H1 (cell line): ENCODE results near the gene CKAP2L. TPM values are rescaled to one million over a fixed set of nuclear protein-coding genes. Genes with fewer than 3 reads are reported as not detected.

ENCODE experiments used
- EP300 ChIP-seq, 2 experiments: IDR thresholded peaks; 1 replicate in 1 of 2; 2 replicates in 1 of 2; pipeline ENCODE4 v1.6.1; 2011 to 2012; ENCODE audit warnings: low read depth in 2 of 2, low read length in 2 of 2, mild to moderate bottlenecking in 2 of 2, borderline replicate concordance in 1 of 2, inconsistent platforms in 1 of 2, moderate library complexity in 1 of 2
- FOSL1 ChIP-seq: IDR thresholded peaks from 2 replicates; pipeline ENCODE4 v1.6.1; 2011; ENCODE audit warnings: mild to moderate bottlenecking, low read depth, low read length, moderate library complexity; ENCODE audit not compliant: insufficient read depth
- GTF2F1 ChIP-seq: IDR thresholded peaks from 2 replicates; pipeline ENCODE4 v1.6.1; 2012; ENCODE audit warnings: low read depth, low read length, improper control_type of control experiment, borderline replicate concordance
- JUND ChIP-seq: IDR thresholded peaks from 2 replicates; pipeline ENCODE4 v1.6.1; 2011; ENCODE audit warnings: mild to moderate bottlenecking, improper control_type of control experiment, low read length
- POLR2AphosphoS5 ChIP-seq: IDR thresholded peaks from 2 replicates; pipeline ENCODE4 v1.6.1; 2011; ENCODE audit warnings: low read depth, low read length
- TAF1 ChIP-seq: IDR thresholded peaks from 2 replicates; pipeline ENCODE4 v1.6.1; 2011; ENCODE audit warnings: mild to moderate bottlenecking, low read depth, low read length
- polyA plus RNA-seq, 7 experiments: library from polyadenylated mRNA; depleted of rRNA in 3 of 7; stranded (reverse) in 5 of 7; unstranded in 2 of 7; fragments of >200 nt in 5 of 7; fragments of 200-250 nt in 2 of 7; gene quantifications; 1 replicate in 5 of 7; 2 replicates in 1 of 7; 4 replicates in 1 of 7; pipeline versions ENCODE4 v1.2.1 to v1.2.3, GENCODE V29; 2011 to 2013; ENCODE audit warnings: missing spikeins in 2 of 7, mixed read lengths in 2 of 7
- total RNA-seq: library from RNA; stranded (reverse); fragmentation: NEBNext Ultra II Directional; extraction: Animal tissue kit (Norgen Biotek cat#: 25700); gene quantifications from 2 replicates; pipeline ENCODE4 v1.2.1, GENCODE V29; 2021

The CKAP2L gene
- total and polyA plus RNA-seq, 2 of the 8 experiments (the other 6 are each of a cell fraction or from before 2014, with no cell fraction given) = 2.5 to 20.7 TPM

- TF ChIP-seq EP300 (IDR thresholded peaks at IDR 0.05; ENCODE audit: borderline replicate concordance in 1 of 2, low read depth in 2 of 2, low read length in 2 of 2) (no peak), FOSL1 (no peak), GTF2F1 (no peak), JUND (no peak), TAF1 (no peak), POLR2AphosphoS5 (no peak)
- TF ChIP-seq, all 59 proteins: peak for 0
These were observed 42.4 kb downstream of the CKAP2L start (continued) for GRCh38 chr2:112721819-112722522.
